Activated naive CD4-positive, alpha-beta T cell treated with anti-CD3 and anti-CD28 coated beads for 36 hours (primary cell): ENCODE results near the gene MED19. TPM values are rescaled to one million over a fixed set of nuclear protein-coding genes. Genes with fewer than 3 reads are reported as not detected.
"Not testable (repeated sequence)": the region's sequence is repeated elsewhere in the genome, so short reads cannot be mapped to it uniquely, and the experiment has no call there.

Source experiments
- CTCF ChIA-PET: fragments of 350-600 bp; sonication (Branson Sonifier 250); formaldehyde crosslinking; loops from one replicate; lab custom pipeline; 2021; ENCODE audit warnings: antibody characterized with exemption; lab: Charles Lee
- DNase-seq: peaks from one replicate; pipeline ENCODE4 v3.0.0-alpha.2; 2020
- H3K27ac Mint-ChIP-seq: one replicate; pipeline ENCODE4 v1.8.0; 2021; ENCODE audit warnings: mild to moderate bottlenecking, mixed read lengths
- H3K27me3 Mint-ChIP-seq: one replicate; pipeline ENCODE4 v1.8.0; 2021; ENCODE audit warnings: low read depth, mixed read lengths
- H3K36me3 Mint-ChIP-seq: one replicate; pipeline ENCODE4 v1.8.0; 2021; ENCODE audit warnings: low read depth, mixed read lengths
- H3K4me1 Mint-ChIP-seq: one replicate; pipeline ENCODE4 v1.8.0; 2021; ENCODE audit warnings: low read depth, mixed read lengths
- H3K4me3 Mint-ChIP-seq: one replicate; pipeline ENCODE4 v1.8.0; 2021; ENCODE audit warnings: mild to moderate bottlenecking, moderate library complexity, mixed read lengths
- H3K9me3 Mint-ChIP-seq: one replicate; pipeline ENCODE4 v1.8.0; 2021; ENCODE audit warnings: mixed read lengths
- intact Hi-C: fragments of 100-400 bp; cut with micrococcal nuclease; formaldehyde crosslinking; loops from one replicate; pipeline ENCODE4 v1.15.1; 2023
- total RNA-seq, 2 experiments: library from RNA; stranded (reverse); gene quantifications; one replicate each; pipeline ENCODE4 v1.2.3, GENCODE V29; 2021

MED19 gene
- total RNA-seq, 2 experiments from 2014 or later = 8.2 to 9.0 TPM

DNA sequence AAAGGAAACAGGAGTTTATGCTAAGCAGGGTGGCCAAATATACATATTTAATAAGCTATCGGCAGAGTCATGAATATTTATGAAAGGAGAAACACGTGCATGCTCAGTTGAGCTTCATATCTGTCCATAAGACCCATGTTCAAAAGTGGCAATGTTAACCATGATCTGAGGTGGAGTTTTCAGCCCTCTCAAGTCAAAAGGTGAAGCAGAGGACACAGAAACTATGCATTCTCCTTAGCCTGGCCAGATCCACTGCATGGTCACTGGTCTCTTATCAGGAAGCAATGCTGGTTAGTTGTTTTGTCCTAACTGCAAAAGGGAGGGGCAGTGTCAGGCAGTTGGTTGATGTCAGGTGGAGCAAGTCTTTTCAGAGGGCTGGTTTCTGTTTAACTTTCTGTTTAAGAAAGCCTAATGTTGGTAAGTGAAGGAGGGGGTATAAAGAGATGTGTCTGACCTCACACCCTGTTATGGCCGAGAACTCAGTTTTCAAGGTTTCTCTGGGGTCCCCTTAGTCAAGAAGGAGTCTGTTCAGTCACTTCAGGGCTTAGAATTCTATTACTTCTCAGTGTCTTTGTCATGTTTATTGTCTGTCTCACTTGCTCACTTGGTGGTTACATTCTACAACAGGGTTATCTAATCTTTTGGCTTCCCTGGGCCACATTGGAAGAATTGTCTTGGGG is 23.7 kb upstream of the MED19 start:
- intact Hi-C loops = no loop called here
- H3K4me3 Mint-ChIP-seq = no peak overlapping the region

DNA sequence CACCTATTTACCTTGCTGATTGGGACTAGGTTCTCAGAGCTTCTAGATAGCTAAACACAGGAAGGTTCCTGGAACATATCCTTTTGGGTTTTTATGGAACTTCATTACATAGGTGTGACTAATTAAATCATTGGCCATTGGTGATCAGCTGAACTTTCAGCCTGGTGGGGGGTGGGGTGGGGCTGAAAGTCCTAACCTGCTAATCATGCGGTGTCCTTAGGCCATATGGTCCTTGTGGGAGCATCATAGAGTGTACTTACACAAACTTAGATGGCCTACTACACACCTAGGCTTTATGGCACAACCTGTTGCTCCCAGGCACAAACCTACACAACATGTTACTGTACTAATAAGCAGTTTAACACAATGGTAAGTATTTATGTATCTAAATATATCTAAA is 20.6 kb upstream of the MED19 start:
- peaks cover 10% of the 10 kb centered on the region for H3K4me1 Mint-ChIP-seq
- no peaks in the 10 kb centered on the region for H3K9me3 Mint-ChIP-seq
- intact Hi-C loops = no loop called here
- no peaks in the 10 kb centered on the region for H3K27me3 Mint-ChIP-seq
- H3K4me3 Mint-ChIP-seq = no peak overlapping the region
- CTCF ChIA-PET = interaction anchor here (0.7 to 1.4 kb wide), 2 partner anchors 13 to 68 kb away, joined by 3 to 5 read pairs; no protein-coding TSS in a partner anchor
- peaks cover 3% of the 10 kb centered on the region for H3K36me3 Mint-ChIP-seq
- DNase-seq = no peak
- no peak overlapping the region for H3K27ac Mint-ChIP-seq

More for the DNA sequence above, 23.7 kb upstream of the MED19 start:
- CTCF ChIA-PET = interaction anchor here (0.7 kb wide), 1 partner anchor 168 kb away, joined by 4 read pairs; the partner anchor contains the start of gene UBE2L6
- no peaks in the 10 kb centered on the region for H3K9me3 Mint-ChIP-seq
- H3K27me3 Mint-ChIP-seq = no peaks in the 10 kb centered on the region
- no peak for DNase-seq
- peaks cover 5% of the 10 kb centered on the region for H3K4me1 Mint-ChIP-seq
- peaks cover 16% of the 10 kb centered on the region for H3K36me3 Mint-ChIP-seq
- H3K27ac Mint-ChIP-seq = peak overlapping the region; percentile 50

DNA sequence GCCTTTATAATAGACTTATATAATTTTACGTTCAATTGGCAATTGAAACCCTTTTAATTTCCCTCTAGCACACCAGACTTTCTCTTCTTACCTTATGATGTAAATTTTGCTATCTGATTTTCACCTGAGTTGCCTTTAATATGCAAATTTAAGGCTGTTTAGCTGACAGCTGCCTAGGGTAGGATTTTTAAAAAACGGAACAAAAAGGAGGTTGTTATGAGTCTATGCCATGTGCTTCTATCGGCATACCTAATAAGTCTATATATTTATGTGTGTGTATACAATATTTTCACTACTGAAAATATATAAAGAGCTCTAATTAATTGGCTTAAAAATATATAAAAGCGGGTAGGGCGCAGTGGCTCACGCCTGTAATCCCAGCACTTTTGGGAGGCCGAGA is 17.5 kb upstream of the MED19 start:
- Mint-ChIP-seq H3K27me3 (no peaks in the 10 kb centered on the region), H3K27ac (no peak overlapping the region), H3K9me3 (no peaks in the 10 kb centered on the region), H3K4me1 (peaks cover 11% of the 10 kb centered on the region), H3K4me3 (no peak overlapping the region), H3K36me3 (peaks cover 2% of the 10 kb centered on the region)
- intact Hi-C loops = no loop called here
- CTCF ChIA-PET = no interaction called here
- no peak for DNase-seq

DNA sequence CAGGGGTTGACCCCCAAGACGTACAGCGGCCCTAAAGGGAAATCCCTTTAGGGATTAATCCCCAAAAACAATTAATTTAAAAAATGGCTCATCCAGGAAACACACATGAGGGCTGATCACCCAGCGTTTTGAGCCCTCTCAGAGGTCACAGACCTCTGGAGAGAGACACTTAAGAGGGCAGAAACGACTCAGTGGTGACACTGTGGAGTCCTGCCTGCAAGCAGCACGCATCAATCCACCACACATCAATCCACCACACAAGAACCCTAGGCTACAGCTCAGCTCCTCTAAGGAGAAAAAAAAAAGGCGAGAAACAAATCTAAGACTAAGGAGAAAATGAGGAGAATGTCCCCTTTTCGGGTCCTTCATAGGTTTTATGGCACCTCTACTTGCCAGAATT is 16.8 kb upstream of the MED19 start:
- H3K4me3 Mint-ChIP-seq = no peak overlapping the region
- no peak overlapping the region for H3K27ac Mint-ChIP-seq
- H3K27me3 Mint-ChIP-seq = no peaks in the 10 kb centered on the region
- intact Hi-C loops = no loop called here
- no peaks in the 10 kb centered on the region for H3K9me3 Mint-ChIP-seq
- DNase-seq = no peak
- peaks cover 2% of the 10 kb centered on the region for H3K36me3 Mint-ChIP-seq
- peaks cover 11% of the 10 kb centered on the region for H3K4me1 Mint-ChIP-seq
- CTCF ChIA-PET = interaction anchor here (1.1 kb wide), 1 partner anchor 72 kb away, joined by 4 read pairs; no protein-coding TSS in a partner anchor

DNA sequence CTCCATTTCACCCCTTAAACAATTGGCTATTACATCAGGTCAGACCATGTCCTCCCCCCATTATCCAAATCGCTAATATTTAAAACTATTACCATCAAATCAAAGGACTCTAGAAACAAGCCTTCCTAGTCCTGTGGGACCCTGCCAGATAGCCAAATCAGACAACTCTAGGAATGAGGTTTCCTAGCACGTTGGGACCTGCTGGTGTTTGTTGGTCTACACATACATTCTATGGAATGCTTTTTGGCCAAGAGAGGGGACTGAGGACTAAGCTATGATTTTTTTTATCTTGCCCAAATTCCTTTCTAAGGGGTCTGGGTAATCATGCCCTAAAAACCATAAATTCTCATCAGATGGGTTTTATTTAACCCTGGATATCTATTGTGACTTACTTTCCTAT is 15.2 kb upstream of the MED19 start:
- no peaks in the 10 kb centered on the region for H3K9me3 Mint-ChIP-seq

DNA sequence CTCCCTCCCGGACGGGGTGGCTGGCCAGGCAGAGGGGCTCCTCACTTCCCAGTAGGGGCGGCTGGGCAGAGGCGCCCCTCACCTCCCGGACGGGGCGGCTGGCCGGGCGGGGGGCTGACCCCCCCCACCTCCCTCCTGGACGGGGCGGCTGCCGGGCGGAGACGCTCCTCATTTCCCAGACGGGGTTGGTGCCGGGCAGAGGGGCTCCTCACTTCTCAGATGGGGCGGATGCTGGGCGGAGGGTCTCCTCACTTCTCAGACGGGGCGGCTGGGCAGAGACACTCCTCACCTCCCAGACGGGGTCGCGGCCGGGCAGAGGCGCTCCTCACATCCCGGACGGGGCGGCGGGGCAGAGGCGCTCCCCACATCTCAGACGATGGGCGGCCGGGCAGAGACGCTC is 4.7 kb upstream of the MED19 start:
- DNase-seq, intact Hi-C loops, H3K9me3 Mint-ChIP-seq, CTCF ChIA-PET, H3K27me3 Mint-ChIP-seq, H3K27ac Mint-ChIP-seq, H3K4me3 Mint-ChIP-seq: not testable (repeated sequence)
- peaks cover 17% of the 10 kb centered on the region for H3K36me3 Mint-ChIP-seq
- H3K4me1 Mint-ChIP-seq = peaks cover 31% of the 10 kb centered on the region

More for the DNA sequence above, 15.2 kb upstream of the MED19 start:
- Mint-ChIP-seq H3K27me3 (no peaks in the 10 kb centered on the region), H3K27ac (peak overlapping the region; percentile 8), H3K4me1 (peaks cover 10% of the 10 kb centered on the region), H3K36me3 (peaks cover 2% of the 10 kb centered on the region), H3K4me3 (no peak overlapping the region)
- DNase-seq = no peak
- CTCF ChIA-PET = interaction anchor here (0.6 to 1.3 kb wide), 3 partner anchors 22 to 270 kb away, joined by 3 to 5 read pairs (median 3); no protein-coding TSS in a partner anchor
- intact Hi-C loops = no loop called here

DNA sequence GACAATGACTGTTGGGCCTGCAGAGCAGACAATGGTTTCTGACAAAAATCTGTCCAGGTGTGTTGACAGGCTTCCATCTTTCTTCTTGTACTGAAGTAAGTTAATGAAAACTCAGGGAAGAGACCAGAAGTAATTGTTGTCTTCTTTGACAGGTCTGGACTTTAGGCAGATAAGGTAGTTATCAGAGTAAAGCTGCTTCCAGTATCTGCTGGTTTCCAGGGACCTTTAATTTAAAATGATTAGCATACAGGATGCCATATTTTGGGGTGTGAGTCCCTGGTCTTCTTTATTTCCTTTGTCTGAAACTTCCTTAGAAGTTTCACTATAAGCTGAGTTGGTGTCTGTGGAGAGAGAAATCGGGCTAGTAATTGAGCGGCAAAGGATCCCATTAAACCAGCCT is 1.8 kb upstream of the MED19 start:
- H3K9me3 Mint-ChIP-seq = no peaks in the 10 kb centered on the region
- H3K36me3 Mint-ChIP-seq = peaks cover 10% of the 10 kb centered on the region
- H3K27me3 Mint-ChIP-seq = no peaks in the 10 kb centered on the region
- peaks cover 50% of the 10 kb centered on the region for H3K4me1 Mint-ChIP-seq
- intact Hi-C loops = loop anchor here (2.0 to 5.0 kb wide), 3 partner anchors 79 to 1953 kb away; partner anchors contain the start of genes FAM111A and PATL1
- DNase-seq = no peak
- H3K27ac Mint-ChIP-seq = no peak overlapping the region
- peak overlapping the region; percentile 99 for H3K4me3 Mint-ChIP-seq
- CTCF ChIA-PET = interaction anchor here (0.5 to 2.4 kb wide), 2 partner anchors 28 to 86 kb away, joined by 5 to 15 read pairs; no protein-coding TSS in a partner anchor

DNA sequence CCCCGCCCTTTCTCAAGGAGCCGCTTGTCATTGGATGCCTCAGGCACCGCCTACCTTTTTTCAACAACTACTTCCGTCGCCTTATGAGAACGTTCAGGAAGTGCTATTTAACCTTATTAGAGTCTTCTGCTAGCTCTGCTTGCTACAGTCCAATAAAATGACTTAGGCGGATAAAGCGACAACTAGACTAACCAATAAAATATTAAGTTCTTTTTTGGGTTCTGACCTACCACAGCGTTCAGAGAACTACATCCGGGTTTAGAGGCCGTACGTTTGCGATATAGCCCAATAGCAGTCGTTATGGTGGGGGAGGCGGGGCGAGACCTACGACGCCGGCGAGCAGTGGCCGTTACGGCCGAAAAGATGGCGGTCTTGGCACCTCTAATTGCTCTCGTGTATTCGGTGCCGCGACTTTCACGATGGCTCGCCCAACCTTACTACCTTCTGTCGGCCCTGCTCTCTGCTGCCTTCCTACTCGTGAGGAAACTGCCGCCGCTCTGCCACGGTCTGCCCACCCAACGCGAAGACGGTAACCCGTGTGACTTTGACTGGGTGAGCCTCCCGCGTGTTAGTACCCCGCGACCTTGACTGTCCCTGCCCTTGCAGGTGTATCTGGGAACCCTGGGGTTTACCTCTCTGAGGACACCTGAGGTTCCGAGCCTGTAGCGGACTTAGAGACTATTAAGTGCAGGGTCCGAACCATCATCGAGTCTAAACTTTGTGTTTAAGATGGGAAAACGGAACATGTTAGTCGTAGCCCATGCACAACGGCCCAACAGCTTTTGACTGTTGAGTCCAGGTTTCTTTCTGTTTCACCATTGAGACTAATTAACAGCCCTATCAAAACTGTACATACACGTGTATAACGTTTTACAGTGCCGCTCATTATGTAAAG is 488 bp upstream of the MED19 start, which contains the start of gene TMX2:
Gene TMX2 (plus strand): TSS at position 338 of the 895 bp plus-strand sequence. CDS start 26 bp downstream, at position 364.
- peaks cover 3% of the 10 kb centered on the region for H3K36me3 Mint-ChIP-seq
- intact Hi-C loops = loop anchor here (1.0 to 5.0 kb wide), 12 partner anchors 29 to 1955 kb away; partner anchors contain the start of genes CLP1, FAM111A, PATL1 and SELENOH
- no peaks in the 10 kb centered on the region for H3K27me3 Mint-ChIP-seq
- CTCF ChIA-PET = interaction anchor here (1.0 to 2.4 kb wide), 2 partner anchors 87 to 185 kb away, joined by 4 to 15 read pairs; no protein-coding TSS in a partner anchor
- no peaks in the 10 kb centered on the region for H3K9me3 Mint-ChIP-seq
- peaks cover 50% of the 10 kb centered on the region for H3K4me1 Mint-ChIP-seq
- DNase-seq = peak; percentile 95
- peak within 1 kb of the TSS; percentile 92 for H3K27ac Mint-ChIP-seq
- peak within 1 kb of the TSS; percentile 99 for H3K4me3 Mint-ChIP-seq

DNA sequence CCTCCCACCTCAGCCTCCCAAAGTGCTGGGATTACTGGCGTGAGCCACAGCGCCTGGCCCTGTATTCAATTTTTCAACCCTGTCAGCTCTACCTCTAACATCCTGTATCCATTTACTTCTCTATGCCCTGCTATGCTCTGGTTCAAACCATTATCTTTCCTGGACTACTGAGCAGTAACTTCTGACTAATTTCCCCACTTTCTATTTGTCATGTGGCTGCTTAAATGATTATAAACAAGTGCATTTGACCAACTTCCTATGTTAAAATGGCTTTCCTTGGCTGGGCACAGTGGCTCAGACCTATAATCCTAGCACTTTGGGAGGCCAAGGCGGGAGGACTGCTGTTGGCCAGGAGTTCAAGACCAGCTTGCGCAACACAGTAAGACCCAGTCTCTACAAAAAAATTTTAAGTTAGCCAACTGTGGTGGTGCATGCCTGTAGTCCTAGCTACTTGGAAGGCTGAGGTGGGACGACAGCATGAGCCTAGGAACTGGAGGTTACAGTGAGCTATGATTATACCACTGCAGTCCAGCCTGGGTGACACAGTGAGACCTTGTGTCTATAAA is 2.1 kb downstream of the MED19 start:
- peak overlapping the region; percentile 62 for H3K27ac Mint-ChIP-seq
- H3K9me3 Mint-ChIP-seq = no peaks in the 10 kb centered on the region
- H3K36me3 Mint-ChIP-seq = no peaks in the 10 kb centered on the region
- intact Hi-C loops = loop anchor here (5.0 kb wide), 2 partner anchors 1432 to 1957 kb away; partner anchors contain the start of genes FAM111A and PATL1
- no peaks in the 10 kb centered on the region for H3K27me3 Mint-ChIP-seq
- no peak for DNase-seq
- peaks cover 46% of the 10 kb centered on the region for H3K4me1 Mint-ChIP-seq
- CTCF ChIA-PET = interaction anchor here (0.7 to 3.0 kb wide), 7 partner anchors 8 to 92 kb away, joined by 3 to 11 read pairs (median 3); no protein-coding TSS in a partner anchor
- no peak overlapping the region for H3K4me3 Mint-ChIP-seq

DNA sequence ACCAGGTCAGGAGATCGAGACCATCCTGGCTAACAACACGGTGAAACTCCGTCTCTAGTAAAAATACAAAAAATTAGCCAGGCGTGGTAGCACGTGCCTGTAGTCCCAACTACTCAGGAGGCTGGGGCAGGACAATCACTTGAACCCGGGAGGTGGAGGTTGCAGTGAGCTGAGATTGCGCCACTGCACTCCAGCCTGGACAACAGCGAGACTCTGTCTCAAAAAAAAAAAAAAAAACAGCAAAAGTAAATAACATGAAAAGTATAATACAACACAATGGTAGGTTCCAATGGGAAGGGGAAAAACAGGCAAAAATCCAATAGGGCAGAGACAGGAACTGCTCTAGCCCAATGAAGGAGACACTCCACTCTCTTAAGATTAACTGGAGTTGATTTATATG is 6.6 kb downstream of the MED19 start:
- Mint-ChIP-seq H3K4me1 (peaks cover 16% of the 10 kb centered on the region), H3K36me3 (peaks cover 11% of the 10 kb centered on the region)
- intact Hi-C loops, H3K4me3 Mint-ChIP-seq, DNase-seq, H3K27me3 Mint-ChIP-seq, H3K27ac Mint-ChIP-seq, H3K9me3 Mint-ChIP-seq: not testable (repeated sequence)
- CTCF ChIA-PET = interaction anchor here (1.1 kb wide), 1 partner anchor 22 kb away, joined by 3 read pairs; no protein-coding TSS in a partner anchor

DNA sequence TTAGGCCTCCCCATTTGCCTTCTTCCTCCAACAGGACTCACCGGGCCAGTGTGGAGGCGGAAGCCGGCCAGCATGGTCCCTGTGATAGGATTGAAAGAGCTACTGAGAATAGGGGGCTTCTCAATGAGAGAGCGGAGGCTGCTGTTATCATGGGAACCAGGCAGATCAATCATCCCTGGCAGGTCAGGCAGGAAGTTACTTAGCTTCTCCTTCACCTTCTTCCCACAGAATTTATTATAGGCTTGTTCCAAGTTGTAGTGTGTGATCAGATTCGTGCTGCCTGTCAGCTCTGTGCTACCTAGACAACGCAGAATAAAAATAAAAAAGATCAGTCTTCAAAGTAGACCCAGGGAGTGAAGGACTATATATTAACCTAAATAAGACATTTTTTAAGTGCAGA is 7.1 kb downstream of the MED19 start:
- DNase-seq = no peak
- Mint-ChIP-seq H3K36me3 (peaks cover 12% of the 10 kb centered on the region), H3K4me3 (no peak overlapping the region), H3K27ac (no peak overlapping the region), H3K9me3 (no peaks in the 10 kb centered on the region), H3K4me1 (peaks cover 12% of the 10 kb centered on the region), H3K27me3 (no peaks in the 10 kb centered on the region)
- CTCF ChIA-PET = interaction anchor here (1.1 kb wide), 1 partner anchor 23 kb away, joined by 3 read pairs; no protein-coding TSS in a partner anchor
- intact Hi-C loops = no loop called here
